Hepatocyte (in vitro differentiated cells): ENCODE results near the gene TSPAN9. TPM values are rescaled to one million over a fixed set of nuclear protein-coding genes. Genes with fewer than 3 reads are reported as not detected.

Experiments
- DNase-seq: peaks from one replicate; pipeline ENCODE4 v3.0.0-alpha.2; 2016; ENCODE audit warnings: low spot score
- H2AFZ ChIP-seq: fragments of 200-600 bp; sonication (generic); 2 replicates; pipeline ENCODE4 v1.6.0; 2016; ENCODE audit warnings: antibody characterized with exemption, mild to moderate bottlenecking
- H3K27ac ChIP-seq: fragments of 200-600 bp; sonication (generic); 2 replicates; pipeline ENCODE4 v1.5.1; 2016; ENCODE audit warnings: mild to moderate bottlenecking
- H3K27me3 ChIP-seq: fragments of 200-600 bp; sonication (generic); 2 replicates; pipeline ENCODE4 v1.6.1; 2016
- H3K36me3 ChIP-seq: fragments of 200-600 bp; sonication (generic); replicated peaks from 2 replicates; pipeline ENCODE4 v1.5.1; 2016; ENCODE audit warnings: low read depth; ENCODE audit not compliant: insufficient read depth
- H3K4me1 ChIP-seq: fragments of 200-600 bp; sonication (generic); 2 replicates; pipeline ENCODE4 v1.5.1; 2016; ENCODE audit warnings: mild to moderate bottlenecking, moderate library complexity; ENCODE audit not compliant: insufficient read depth
- H3K4me2 ChIP-seq: fragments of 200-600 bp; sonication (generic); 2 replicates; pipeline ENCODE4 v1.6.0; 2016
- H3K4me3 ChIP-seq: fragments of 200-600 bp; sonication (generic); 2 replicates; pipeline ENCODE4 v1.5.1; 2016; ENCODE audit warnings: mild to moderate bottlenecking
- H3K79me2 ChIP-seq: fragments of 200-600 bp; sonication (generic); 2 replicates; pipeline ENCODE4 v1.6.0; 2017; ENCODE audit warnings: mild to moderate bottlenecking
- H3K9me2 ChIP-seq: fragments of 200-600 bp; sonication (generic); replicated peaks from 2 replicates; pipeline ENCODE4 v1.6.0; 2017; ENCODE audit warnings: mild to moderate bottlenecking; ENCODE audit not compliant: insufficient read depth
- H3K9me3 ChIP-seq: fragments of 200-600 bp; sonication (generic); 2 replicates; pipeline ENCODE4 v1.5.1; 2016; ENCODE audit warnings: low read depth, mild to moderate bottlenecking
- H4K20me1 ChIP-seq: fragments of 200-600 bp; sonication (generic); 2 replicates; pipeline ENCODE4 v1.6.0; 2016; ENCODE audit warnings: mild to moderate bottlenecking; ENCODE audit not compliant: insufficient read depth, poor library complexity, severe bottlenecking
- EZH2 ChIP-seq: fragments of 200-600 bp; sonication (generic); IDR thresholded peaks from 2 replicates; pipeline ENCODE4 v1.6.1; 2016; ENCODE audit warnings: antibody characterized with exemption, mild to moderate bottlenecking, borderline replicate concordance
- EZH2phosphoT487 ChIP-seq: fragments of 200-600 bp; sonication (generic); IDR thresholded peaks from one replicate; pipeline ENCODE4 v1.6.1; 2018; ENCODE audit warnings: antibody characterized with exemption, mild to moderate bottlenecking, low read depth, moderate library complexity; ENCODE audit not compliant: unreplicated experiment, severe bottlenecking
- WGBS: methylation state at CpG from one replicate; pipeline ENCODE4 v1.1.6; 2016; ENCODE audit warnings: low lambda C conversion rate; ENCODE audit errors: missing lambda C conversion rate; 5-methylcytosine and 5-hydroxymethylcytosine counted together
- polyA plus RNA-seq: library from polyadenylated mRNA; unstranded; fragments of >200 nt; fragmentation: Nextera tagmentation; extraction: Ambion mirVana; gene quantifications from 2 replicates; pipeline ENCODE4 v1.2.1, GENCODE V29; 2016
- total RNA-seq: library from RNA; depleted of rRNA; stranded (reverse); fragments of >200 nt; gene quantifications from 2 replicates; pipeline ENCODE4 v1.2.3, GENCODE V29; 2014
- TF ChIP-seq, protein P1 (sequence below): fragments of 200-600 bp; sonication (generic); IDR thresholded peaks from 2 replicates; pipeline ENCODE4 v1.5.1; 2016; ENCODE audit warnings: antibody characterized with exemption, mild to moderate bottlenecking; ENCODE audit not compliant: poor library complexity

TSPAN9 gene
- total and polyA plus RNA-seq, 2 experiments from 2014 or later: 16.6 to 38.6 TPM

DNA sequence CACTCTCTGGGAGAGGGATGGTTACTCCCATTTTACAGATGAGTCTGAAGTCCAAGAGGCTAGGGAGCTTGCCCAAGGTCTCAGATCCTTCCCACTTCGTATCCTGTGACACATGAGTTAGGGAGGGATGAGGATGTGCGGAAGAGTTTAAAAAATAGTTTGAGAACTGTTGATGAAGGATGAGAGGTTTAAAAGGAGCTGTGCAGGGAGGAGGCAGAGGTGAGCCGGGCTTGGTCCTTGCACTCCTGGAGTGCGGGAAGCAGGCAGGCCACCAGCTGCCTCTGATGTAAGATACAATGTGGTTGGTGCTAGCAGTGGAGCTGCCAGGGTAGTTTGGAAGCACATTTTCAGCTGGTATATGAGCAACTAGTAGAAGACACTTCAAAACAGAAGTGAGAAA lies 46.5 kb downstream of the TSPAN9 start:
- H3K27ac ChIP-seq: no peak overlapping the region
- 72% methylated on average over 4 of the region's 4 CpGs for WGBS

DNA sequence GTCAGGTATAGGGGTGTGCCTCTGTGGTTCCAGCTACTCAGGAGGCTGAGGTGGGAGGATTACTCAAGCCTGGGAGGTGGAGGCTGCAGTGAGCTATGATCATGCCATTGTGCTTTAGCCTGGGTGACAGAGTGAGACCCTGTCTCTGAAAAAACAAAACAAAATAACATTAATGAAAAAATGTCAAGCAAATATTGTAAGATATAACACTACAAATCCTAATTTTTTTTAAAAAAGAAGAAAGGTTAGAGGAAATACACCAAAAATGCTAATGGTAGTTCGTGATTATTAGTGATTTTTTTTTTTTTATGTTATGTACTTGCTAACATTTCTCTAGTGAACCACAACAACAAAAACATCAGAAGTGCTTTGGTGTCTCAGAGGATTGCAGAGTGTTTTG lies 47.7 kb downstream of the TSPAN9 start:
- H3K9me3 ChIP-seq: no peaks in the 10 kb centered on the region
- no peak overlapping the region for H3K4me2 ChIP-seq
- DNase-seq: no peak
- no peaks in the 10 kb centered on the region for H3K4me1 ChIP-seq
- H3K79me2 ChIP-seq: no peaks in the 10 kb centered on the region
- H3K36me3 ChIP-seq: no peaks in the 10 kb centered on the region
- 100% methylated on average over 1 of the region's 1 CpG for WGBS
- no peak overlapping the region for H3K27ac ChIP-seq
- H3K27me3 ChIP-seq: no peaks in the 10 kb centered on the region
- no peak overlapping the region for H2AFZ ChIP-seq
- H3K9me2 ChIP-seq: no peaks in the 10 kb centered on the region
- TF ChIP-seq EZH2 (no peak), EZH2phosphoT487 (no peak)
- TF ChIP-seq, protein P1, sequence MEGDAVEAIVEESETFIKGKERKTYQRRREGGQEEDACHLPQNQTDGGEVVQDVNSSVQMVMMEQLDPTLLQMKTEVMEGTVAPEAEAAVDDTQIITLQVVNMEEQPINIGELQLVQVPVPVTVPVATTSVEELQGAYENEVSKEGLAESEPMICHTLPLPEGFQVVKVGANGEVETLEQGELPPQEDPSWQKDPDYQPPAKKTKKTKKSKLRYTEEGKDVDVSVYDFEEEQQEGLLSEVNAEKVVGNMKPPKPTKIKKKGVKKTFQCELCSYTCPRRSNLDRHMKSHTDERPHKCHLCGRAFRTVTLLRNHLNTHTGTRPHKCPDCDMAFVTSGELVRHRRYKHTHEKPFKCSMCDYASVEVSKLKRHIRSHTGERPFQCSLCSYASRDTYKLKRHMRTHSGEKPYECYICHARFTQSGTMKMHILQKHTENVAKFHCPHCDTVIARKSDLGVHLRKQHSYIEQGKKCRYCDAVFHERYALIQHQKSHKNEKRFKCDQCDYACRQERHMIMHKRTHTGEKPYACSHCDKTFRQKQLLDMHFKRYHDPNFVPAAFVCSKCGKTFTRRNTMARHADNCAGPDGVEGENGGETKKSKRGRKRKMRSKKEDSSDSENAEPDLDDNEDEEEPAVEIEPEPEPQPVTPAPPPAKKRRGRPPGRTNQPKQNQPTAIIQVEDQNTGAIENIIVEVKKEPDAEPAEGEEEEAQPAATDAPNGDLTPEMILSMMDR: no peak
- no peak overlapping the region for H3K4me3 ChIP-seq
- no peaks in the 10 kb centered on the region for H4K20me1 ChIP-seq

More for the DNA sequence above, 46.5 kb downstream of the TSPAN9 start:
- no peak for DNase-seq
- no peak overlapping the region for H3K4me3 ChIP-seq
- H3K9me2 ChIP-seq: no peaks in the 10 kb centered on the region
- H2AFZ ChIP-seq: no peak overlapping the region
- H3K9me3 ChIP-seq: no peaks in the 10 kb centered on the region
- H4K20me1 ChIP-seq: no peaks in the 10 kb centered on the region
- peaks cover 5% of the 10 kb centered on the region for H3K4me1 ChIP-seq
- H3K27me3 ChIP-seq: no peaks in the 10 kb centered on the region
- H3K4me2 ChIP-seq: no peak overlapping the region
- TF ChIP-seq, protein P1: no peak
- TF ChIP-seq EZH2phosphoT487 (no peak), EZH2 (no peak)
- no peaks in the 10 kb centered on the region for H3K36me3 ChIP-seq
- H3K79me2 ChIP-seq: no peaks in the 10 kb centered on the region

DNA sequence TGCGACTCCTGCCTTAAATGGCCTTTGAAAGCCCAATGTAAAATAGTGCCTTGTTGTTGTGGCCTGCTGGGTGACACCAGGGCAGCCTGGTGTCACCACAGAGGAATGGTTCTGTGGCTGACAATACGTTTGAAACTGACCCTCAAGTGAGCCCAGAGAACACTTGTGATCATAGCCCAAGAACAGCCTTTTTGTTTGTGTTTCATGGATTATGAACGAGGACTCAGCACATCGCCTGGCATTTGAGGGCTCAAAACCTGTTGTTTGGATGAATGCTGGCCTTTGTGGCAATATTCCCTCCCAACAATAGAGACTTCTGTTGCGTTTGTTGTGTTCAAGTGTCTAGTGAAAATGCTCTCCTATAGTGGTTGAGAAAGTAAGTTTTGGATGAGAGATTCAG lies 48.5 kb downstream of the TSPAN9 start:
- H3K27ac ChIP-seq: no peak overlapping the region
- H3K4me3 ChIP-seq: no peak overlapping the region
- no peaks in the 10 kb centered on the region for H3K4me1 ChIP-seq
- H3K9me3 ChIP-seq: no peaks in the 10 kb centered on the region
- no peaks in the 10 kb centered on the region for H3K9me2 ChIP-seq
- 92% methylated on average over 5 of the region's 5 CpGs for WGBS
- H3K36me3 ChIP-seq: no peaks in the 10 kb centered on the region
- TF ChIP-seq EZH2: no peak
- H4K20me1 ChIP-seq: no peaks in the 10 kb centered on the region
- H3K27me3 ChIP-seq: no peaks in the 10 kb centered on the region
- no peak overlapping the region for H2AFZ ChIP-seq
- H3K4me2 ChIP-seq: no peak overlapping the region
- DNase-seq: no peak
- no peaks in the 10 kb centered on the region for H3K79me2 ChIP-seq

DNA sequence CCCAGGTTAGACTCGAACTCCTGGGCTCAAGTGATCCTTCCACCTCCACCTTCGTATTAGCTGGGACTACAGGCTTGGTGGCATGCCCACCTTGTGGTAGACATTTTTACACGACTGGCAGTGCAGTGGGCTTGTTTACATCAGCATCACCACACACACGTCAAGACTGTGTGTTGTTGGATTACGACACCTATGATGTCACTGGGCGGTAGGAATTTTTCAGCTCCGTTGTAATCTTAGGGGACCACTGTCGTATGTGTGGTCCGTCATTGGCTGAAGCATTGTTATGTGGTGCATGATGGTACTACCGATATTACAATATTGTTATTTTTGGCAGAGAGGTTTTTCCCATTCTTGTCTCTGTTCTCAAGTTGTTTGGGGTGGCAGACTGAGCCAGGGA lies 50.7 kb downstream of the TSPAN9 start:
- Histone ChIP-seq H3K79me2 (peaks cover 2% of the 10 kb centered on the region), H4K20me1 (no peaks in the 10 kb centered on the region), H3K9me3 (no peaks in the 10 kb centered on the region), H3K4me3 (no peak overlapping the region), H3K27ac (no peak overlapping the region), H3K4me2 (no peak overlapping the region), H3K9me2 (no peaks in the 10 kb centered on the region), H3K4me1 (no peaks in the 10 kb centered on the region), H3K27me3 (no peaks in the 10 kb centered on the region), H2AFZ (no peak overlapping the region), H3K36me3 (no peaks in the 10 kb centered on the region)
- DNase-seq: no peak
- TF ChIP-seq EZH2phosphoT487: no peak
- TF ChIP-seq EZH2: no peak
- TF ChIP-seq, protein P1: no peak
- 92% methylated on average over 10 of the region's 10 CpGs for WGBS
